ENCODE measurements around the gene ZNF212.
"Not testable (repeated sequence)": the region's sequence is repeated elsewhere in the genome, so short reads cannot be mapped to it uniquely, and the experiment has no call there.

GRCh38 chr7:149233655-149234204 lies 5.7 kb upstream of the ZNF212 start:
- not testable (repeated sequence) for TF ChIP-seq CTCF, POLR2A (IDR thresholded peaks at IDR 0.05)
